ENCODE results near the gene SOX12. TPM values are rescaled to one million over a fixed set of nuclear protein-coding genes. Genes with fewer than 3 reads are reported as not detected.

Gene SOX12
- total and polyA plus RNA-seq, 8 donors: 2.9 to 8.8 (median 5.4) TPM

- ATAC-seq (peak; percentile 77 to 86 (median 80)), FAIRE-seq (no peak), DNase-seq (peak; percentile 90 to 97 (median 96))
- Histone ChIP-seq H3K9me3 (no peaks in the 10 kb centered on the region), H3K27me3 (no peaks in the 10 kb centered on the region), H3K36me3 (no peaks in the 10 kb centered on the region), H3K4me3 (peak overlapping the region; percentile 51 to 74 (median 70)), H3K4me1 (peaks cover 0 to 6% (median 6%) of the 10 kb centered on the region in 3 donors), H3K27ac (peak overlapping the region; percentile 85 to 96 (median 90))
- TF ChIP-seq CTCF (IDR thresholded peaks at IDR 0.05): peak in 1 of 4 donors; percentile 12
- intact Hi-C loops (cut with DNase I): no loop called here
- WGBS, 2 donors: 0% methylated on average over 63 to 69 of the region's 69 CpGs
These were observed 941 bp upstream of the SOX12 start for GRCh38 chr20:324177-325044.

- FAIRE-seq: no peak
- H3K27ac ChIP-seq: peak overlapping the region; percentile 71 to 96 (median 90)
- intact Hi-C loops (cut with DNase I): no loop called here
- no peak for TF ChIP-seq CTCF (IDR thresholded peaks at IDR 0.05)
- peak; percentile 63 to 90 (median 76) for DNase-seq
- peaks cover 0 to 6% (median 6%) of the 10 kb centered on the region in 3 donors for H3K4me1 ChIP-seq
- no peaks in the 10 kb centered on the region for H3K36me3 ChIP-seq
- H3K4me3 ChIP-seq: peak overlapping the region; percentile 57 to 74 (median 70)
- H3K27me3 ChIP-seq: no peaks in the 10 kb centered on the region
- H3K9me3 ChIP-seq: no peaks in the 10 kb centered on the region
- 1% methylated on average over 62 to 103 of the region's 103 CpGs for WGBS, 2 donors
- ATAC-seq: peak in 1 of 4 donors; percentile 2
These were observed 715 bp downstream of the SOX12 start for GRCh38 chr20:325889-326644.

GRCh38 chr20:326645-327185, 1.4 kb downstream of the SOX12 start:
- 1% methylated on average over 19 to 38 of the region's 38 CpGs for WGBS, 2 donors
- Histone ChIP-seq H3K4me1 (peaks cover 0 to 6% (median 6%) of the 10 kb centered on the region in 3 donors), H3K27ac (peak overlapping the region; percentile 71 to 96 (median 90)), H3K9me3 (no peaks in the 10 kb centered on the region), H3K36me3 (no peaks in the 10 kb centered on the region), H3K4me3 (peak overlapping the region; percentile 57 to 74 (median 70)), H3K27me3 (no peaks in the 10 kb centered on the region)
- no peak for TF ChIP-seq CTCF (IDR thresholded peaks at IDR 0.05)
- FAIRE-seq (no peak), ATAC-seq (no peak), DNase-seq (peak in 4 of 6 donors; percentile 55 to 85 (median 69))
- intact Hi-C loops (cut with DNase I): no loop called here

- FAIRE-seq (no peak), ATAC-seq (peak; percentile 29 to 63 (median 54)), DNase-seq (peak; percentile 80 to 93 (median 87))
- 4 to 8% methylated on average over 32 to 47 of the region's 47 CpGs for WGBS, 2 donors
- intact Hi-C loops (cut with DNase I): no loop called here
- no peaks in the 10 kb centered on the region for H3K27me3 ChIP-seq
- no peaks in the 10 kb centered on the region for H3K9me3 ChIP-seq
- no peak for TF ChIP-seq CTCF (IDR thresholded peaks at IDR 0.05)
- peak overlapping the region; percentile 17 to 96 (median 40) for H3K27ac ChIP-seq
- peak overlapping the region; percentile 44 to 74 (median 70) for H3K4me3 ChIP-seq
- H3K4me1 ChIP-seq: peaks cover 0 to 6% (median 6%) of the 10 kb centered on the region in 3 donors
- H3K36me3 ChIP-seq: no peaks in the 10 kb centered on the region
These were observed 2.1 kb downstream of the SOX12 start for GRCh38 chr20:327186-328026.

Measured in pancreas (tissue), 10 donors.